Right cardiac atrium (tissue), 5 donors: ENCODE measurements around the gene GPR137C. TPM values are rescaled to one million over a fixed set of nuclear protein-coding genes. Genes with fewer than 3 reads are reported as not detected.
"Not testable (repeated sequence)": the region's sequence is repeated elsewhere in the genome, so short reads cannot be mapped to it uniquely, and the experiment has no call there.

ENCODE experiments used
- ATAC-seq, 2 donors: fragments of 200-7000 bp; cut with Tn5 transposase; one replicate each; pipeline versions ENCODE4 v1.8.0 to v1.9.1; 2020; ENCODE audit warnings: moderate library complexity in 2 of 2, mild to moderate bottlenecking in 1 of 2
- DNase-seq, 3 donors: peaks; one replicate each; pipeline ENCODE4 v3.0.0-alpha.2; 2020
- H3K27ac ChIP-seq: one replicate; pipeline ENCODE4 v1.5.1; 2013; ENCODE audit warnings: mild to moderate bottlenecking, low read length, control low read depth, moderate library complexity
- H3K27me3 ChIP-seq: one replicate; pipeline ENCODE4 v1.6.1; 2013; ENCODE audit not compliant: control insufficient read depth, insufficient read depth
- H3K4me1 ChIP-seq: one replicate; pipeline ENCODE4 v1.6.1; 2013; ENCODE audit warnings: low read length; ENCODE audit not compliant: control insufficient read depth, insufficient read depth
- H3K4me3 ChIP-seq: one replicate; pipeline ENCODE4 v1.5.1; 2013; ENCODE audit warnings: low read length, control low read depth
- H3K9me3 ChIP-seq: one replicate; pipeline ENCODE4 v1.6.1; 2013; ENCODE audit warnings: low read length; ENCODE audit not compliant: control insufficient read depth
- WGBS: extraction: QIAGEN DNeasy Blood & Tissue Kit; methylation state at CpG from one replicate; pipeline ENCODE4 v1.1.7; 2013; 5-methylcytosine and 5-hydroxymethylcytosine counted together
- intact Hi-C, 4 donors: fragments of 100-400 bp; cut with DNase I; formaldehyde crosslinking; loops; one replicate each; pipeline versions ENCODE4 v1.11.0 to v1.14.0; 2022 to 2023
- polyA plus RNA-seq: library from polyadenylated mRNA; stranded (reverse); fragments of 200-250 nt; gene quantifications from one replicate; pipeline ENCODE4 v1.2.3, GENCODE V29; 2013
- total RNA-seq, 4 donors: library from RNA; stranded (reverse); fragmentation: NEBNext Ultra II Directional; extraction: Animal tissue kit (Norgen Biotek cat#: 25700); gene quantifications; one replicate each; pipeline ENCODE4 v1.2.1, GENCODE V29; 2021
- donor health status: healthy with polysubstance abuse.
- donor health status: DM: no; HTN: yes; CAD: no.
- donor health status: DM: no; HTN: no; CAD: no.
- donor health status: DM: no; HTN: yes; CAD: no; lungs with severe emphysema.
- donor health status: DM: yes; HTN: yes; CAD: no.

GPR137C gene
- total and polyA plus RNA-seq, 5 donors, result 0.56 to 1.4 (median 0.77) TPM

DNA sequence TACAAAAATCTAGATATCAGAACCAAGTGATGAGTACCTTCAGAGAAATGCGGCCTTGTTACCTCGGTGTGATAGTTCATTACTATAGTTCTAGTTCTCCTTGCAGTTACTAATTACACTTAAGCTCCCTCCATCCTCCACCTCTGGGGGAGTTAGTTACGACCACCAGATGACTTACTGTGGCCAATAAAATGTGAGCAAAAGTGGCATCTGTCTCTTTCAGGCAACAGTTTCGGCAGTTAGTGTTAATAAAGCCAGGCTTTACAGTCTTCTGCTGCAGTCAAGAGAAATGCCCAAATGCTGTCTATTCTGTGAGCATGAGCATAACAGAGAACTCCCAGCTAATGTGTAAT is 6.3 kb upstream of the GPR137C start:
- 85% methylated on average over 4 of the region's 4 CpGs for WGBS
- intact Hi-C loops, result no loop called here

DNA sequence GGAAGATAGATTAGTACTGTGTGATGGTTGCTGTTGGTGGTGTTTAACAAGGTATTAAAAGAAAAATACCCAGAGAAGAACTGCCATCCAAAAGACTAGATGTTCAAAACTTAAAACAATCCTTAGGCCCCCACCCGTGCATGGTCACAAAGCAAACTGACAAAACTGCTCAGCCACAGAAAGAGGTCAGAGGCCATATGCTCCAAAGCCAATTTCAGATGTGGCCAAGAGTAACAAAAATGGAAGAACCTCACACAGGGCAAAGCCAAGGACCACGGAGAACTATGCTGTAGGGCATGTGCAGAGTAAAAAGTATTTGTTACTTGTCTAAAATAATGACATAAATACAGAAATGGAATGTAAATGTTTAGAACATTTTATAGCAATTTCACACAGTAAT is 5.6 kb upstream of the GPR137C start:
- Histone ChIP-seq H3K27ac (no peak overlapping the region), H3K4me1 (no peaks in the 10 kb centered on the region), H3K4me3 (no peak overlapping the region), H3K27me3 (no peaks in the 10 kb centered on the region), H3K9me3 (no peaks in the 10 kb centered on the region)
- 39% methylated on average over 2 of the region's 2 CpGs for WGBS
- ATAC-seq, result peak; percentile 65 to 72
- DNase-seq, result no peak
- intact Hi-C loops, result no loop called here

More for the DNA sequence above, 6.3 kb upstream of the GPR137C start:
- no peak overlapping the region for H3K4me3 ChIP-seq
- no peak for DNase-seq
- ATAC-seq, result no peak
- H3K27ac ChIP-seq, result no peak overlapping the region
- no peaks in the 10 kb centered on the region for H3K27me3 ChIP-seq
- no peaks in the 10 kb centered on the region for H3K9me3 ChIP-seq
- H3K4me1 ChIP-seq, result no peaks in the 10 kb centered on the region

GRCh38 chr14:52547526-52547925 is 5.1 kb upstream of the GPR137C start:
- Histone ChIP-seq H3K9me3 (no peaks in the 10 kb centered on the region), H3K4me3 (no peak overlapping the region), H3K27me3 (no peaks in the 10 kb centered on the region), H3K27ac (no peak overlapping the region), H3K4me1 (no peaks in the 10 kb centered on the region)
- intact Hi-C loops, result no loop called here
- ATAC-seq, result no peak
- no peak for DNase-seq
- WGBS, result 85% methylated on average over 3 of the region's 3 CpGs

DNA sequence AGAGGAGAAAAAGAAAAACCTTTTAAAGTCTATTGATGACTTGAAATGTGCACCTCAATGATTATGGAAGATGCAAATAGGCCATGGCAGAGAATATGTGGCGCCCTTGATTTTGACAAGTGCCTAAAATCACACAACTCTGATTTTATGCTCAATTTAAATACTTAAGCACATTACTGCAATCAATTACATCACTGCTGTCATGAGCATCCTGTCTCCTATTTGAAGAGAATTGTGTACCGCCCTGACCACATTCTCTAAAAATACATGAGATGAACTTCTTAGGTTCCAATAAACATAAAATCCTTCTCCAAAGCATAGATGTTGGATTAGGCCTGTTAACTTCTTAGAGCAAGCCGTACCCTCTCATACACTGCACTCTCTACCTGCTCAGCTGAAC is 2.0 kb upstream of the GPR137C start:
- intact Hi-C loops, result no loop called here
- Histone ChIP-seq H3K9me3 (no peaks in the 10 kb centered on the region), H3K27me3 (no peaks in the 10 kb centered on the region), H3K4me3 (no peak overlapping the region), H3K4me1 (no peaks in the 10 kb centered on the region), H3K27ac (no peak overlapping the region)
- DNase-seq (no peak), ATAC-seq (no peak)
- WGBS, result 97% methylated on average over 3 of the region's 3 CpGs

DNA sequence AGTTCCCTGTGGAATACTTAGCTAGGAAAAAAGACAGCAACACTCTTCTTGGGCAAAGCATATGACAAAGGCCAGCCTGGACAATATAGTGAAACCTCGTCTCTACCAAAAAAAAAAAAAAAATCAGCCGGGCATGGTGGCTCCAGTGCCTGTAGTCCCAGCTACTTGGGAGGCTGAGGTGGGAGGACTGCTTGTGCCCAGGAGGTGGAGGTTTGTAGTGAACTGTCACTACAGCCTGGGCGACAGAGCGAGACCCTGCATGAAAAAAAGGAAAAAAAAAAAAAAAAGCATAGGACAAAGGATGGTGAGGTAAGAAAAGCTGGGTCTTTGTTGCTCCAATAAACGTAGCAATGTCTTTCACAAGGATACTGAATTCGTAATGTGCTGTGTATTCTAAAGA is 1.4 kb upstream of the GPR137C start:
- Histone ChIP-seq H3K27me3 (no peaks in the 10 kb centered on the region), H3K9me3 (no peaks in the 10 kb centered on the region), H3K27ac (no peak overlapping the region), H3K4me1 (no peaks in the 10 kb centered on the region), H3K4me3 (peak overlapping the region; percentile 62)
- DNase-seq, result no peak
- intact Hi-C loops, result no loop called here
- 59% methylated on average over 6 of the region's 6 CpGs for WGBS
- no peak for ATAC-seq

- whole genome bisulfite sequencing, result under 1% methylated on average over 8 of the region's 8 CpGs
- peak overlapping the region; percentile 80 for H3K27ac ChIP-seq
- ATAC-seq (no peak), DNase-seq (no peak)
- intact Hi-C loops, result no loop called here
- H3K9me3 ChIP-seq, result no peaks in the 10 kb centered on the region
- H3K27me3 ChIP-seq, result no peaks in the 10 kb centered on the region
- no peaks in the 10 kb centered on the region for H3K4me1 ChIP-seq
- H3K4me3 ChIP-seq, result peak overlapping the region; percentile 62
Measured at GRCh38 chr14:52551696-52552062, 957 bp upstream of the GPR137C start.

GRCh38 chr14:52553002-52553670 is 500 bp downstream of the GPR137C start:
- DNase-seq (peak; percentile 31 to 68 (median 66)), ATAC-seq (peak; percentile 7)
- Histone ChIP-seq H3K27me3 (no peaks in the 10 kb centered on the region), H3K9me3 (no peaks in the 10 kb centered on the region), H3K4me3 (peak overlapping the region; percentile 82), H3K4me1 (no peaks in the 10 kb centered on the region), H3K27ac (peak overlapping the region; percentile 43)
- intact Hi-C loops, result no loop called here
- under 1% methylated on average over 69 of the region's 69 CpGs for WGBS

GRCh38 chr14:52553671-52554575 is 1.3 kb downstream of the GPR137C start:
- Histone ChIP-seq H3K4me3 (peak overlapping the region; percentile 82), H3K9me3 (no peaks in the 10 kb centered on the region), H3K27ac (peak overlapping the region; percentile 3), H3K27me3 (no peaks in the 10 kb centered on the region), H3K4me1 (no peaks in the 10 kb centered on the region)
- ATAC-seq (peak; percentile 34 to 37), DNase-seq (peak; percentile 89 to 95 (median 93))
- 4% methylated on average over 22 of the region's 22 CpGs for WGBS
- intact Hi-C loops, result no loop called here

DNA sequence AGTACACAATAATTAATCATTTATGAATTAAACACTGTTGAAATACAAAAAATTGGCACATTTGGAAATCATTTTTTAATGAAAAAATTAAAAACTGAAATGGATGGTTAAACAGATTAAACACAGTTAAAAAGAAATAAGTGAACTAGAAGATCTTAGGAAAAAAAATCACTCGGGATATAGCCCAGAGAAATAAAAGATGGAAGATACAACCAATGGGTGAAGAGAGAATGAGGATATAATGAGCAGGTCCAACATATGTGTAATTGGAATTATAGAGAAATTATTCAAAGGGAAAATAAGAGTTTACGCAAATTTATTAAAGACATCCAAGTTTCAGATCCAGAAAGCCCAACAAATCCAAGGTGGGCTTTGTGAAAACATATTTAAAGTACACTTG is 6.1 kb downstream of the GPR137C start:
- no peak overlapping the region for H3K4me3 ChIP-seq
- ATAC-seq, result no peak

DNA sequence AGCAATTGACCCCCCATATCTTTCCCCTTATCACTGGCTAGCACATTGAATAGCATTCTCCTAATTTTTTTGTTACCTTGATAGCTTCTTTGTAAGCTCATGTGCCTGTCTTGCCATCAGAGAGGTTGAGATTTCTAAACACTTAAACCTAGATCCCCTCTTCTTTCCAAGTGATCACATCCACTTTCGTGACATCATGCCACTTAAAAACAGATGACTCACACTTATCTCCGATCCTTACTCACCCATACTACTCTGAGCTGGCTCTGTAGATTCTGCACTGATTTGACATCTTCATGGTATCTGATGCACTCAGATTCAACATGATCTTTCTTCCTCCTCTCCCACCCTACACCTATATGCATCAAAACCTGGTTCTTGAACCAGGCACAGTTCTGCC is 10.5 kb downstream of the GPR137C start:
- H3K27ac ChIP-seq, result no peak overlapping the region
- DNase-seq, result no peak
- H3K4me1 ChIP-seq, result no peaks in the 10 kb centered on the region
- no peak for ATAC-seq
- intact Hi-C loops, result no loop called here
- no peak overlapping the region for H3K4me3 ChIP-seq
- no peaks in the 10 kb centered on the region for H3K9me3 ChIP-seq
- WGBS, result 83% methylated on average over 2 of the region's 2 CpGs
- no peaks in the 10 kb centered on the region for H3K27me3 ChIP-seq

More for the DNA sequence above, 6.1 kb downstream of the GPR137C start:
- Histone ChIP-seq H3K27ac (no peak overlapping the region), H3K9me3 (no peaks in the 10 kb centered on the region), H3K27me3 (no peaks in the 10 kb centered on the region), H3K4me1 (no peaks in the 10 kb centered on the region)
- intact Hi-C loops, result no loop called here
- no peak for DNase-seq
- WGBS, result 99% methylated on average over 2 of the region's 2 CpGs

DNA sequence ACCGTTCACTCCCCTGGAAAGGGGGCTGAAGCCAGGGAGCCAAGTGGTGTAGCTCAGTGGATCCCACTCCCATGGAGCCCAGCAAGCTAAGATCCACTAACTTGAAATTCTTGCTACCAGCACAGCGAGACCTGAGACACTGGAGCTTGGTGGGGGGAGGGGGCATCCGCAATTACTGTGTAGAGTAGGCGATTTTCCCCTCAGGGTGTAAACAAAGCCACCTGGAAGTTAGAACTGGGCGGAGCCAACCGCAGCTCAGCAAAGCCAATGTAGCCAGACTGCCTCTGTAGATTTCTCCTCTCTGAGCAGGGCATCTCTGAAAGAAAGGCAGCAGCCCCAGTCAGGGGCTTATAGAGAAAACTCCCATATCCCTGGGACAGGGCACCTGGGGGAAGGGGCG is 15.8 kb downstream of the GPR137C start:
- H3K4me3 ChIP-seq, H3K4me1 ChIP-seq, intact Hi-C loops, H3K27me3 ChIP-seq, ATAC-seq, DNase-seq, H3K27ac ChIP-seq, H3K9me3 ChIP-seq: not testable (repeated sequence)
- 97% methylated on average over 7 of the region's 7 CpGs for WGBS
